GM18498 (cell line): ENCODE measurements around the gene BRAT1.
A peak's percentile ranks its signal among the peaks of the same experiment; 100 is the strongest.
"Not testable (repeated sequence)": the region's sequence is repeated elsewhere in the genome, so short reads cannot be mapped to it uniquely, and the experiment has no call there.

Experiments
- ATAC-seq: cut with Tn5 transposase; IDR thresholded peaks from one replicate; pipeline ENCODE4 v1.9.1; 2021; ENCODE audit warnings: mild to moderate bottlenecking, moderate library complexity; ENCODE audit not compliant: unreplicated experiment

The BRAT1 gene

GRCh38 chr7:2555121-2556052 is at the start of gene BRAT1:
TSS of gene BRAT1 (minus strand) at chr7:2555524. CDS start at chr7:2554431, 1,093 bp downstream.
- ATAC-seq, result peak; percentile 71

GRCh38 chr7:2604608-2605174 is 49.4 kb upstream of the BRAT1 start:
- no peak for ATAC-seq

GRCh38 chr7:2603044-2603965 is 48.0 kb upstream of the BRAT1 start:
- ATAC-seq, result no peak

- ATAC-seq, result no peak
These were observed 47.2 kb upstream of the BRAT1 start for GRCh38 chr7:2602406-2603043.

- ATAC-seq, result no peak
These were observed 46.6 kb upstream of the BRAT1 start for GRCh38 chr7:2601907-2602306.

- no peak for ATAC-seq
These were observed 45.7 kb upstream of the BRAT1 start for GRCh38 chr7:2601065-2601464.

GRCh38 chr7:2598154-2598823 is 43.0 kb upstream of the BRAT1 start:
- no peak for ATAC-seq

GRCh38 chr7:2597273-2597640 is 41.9 kb upstream of the BRAT1 start:
- ATAC-seq, result no peak

- ATAC-seq, result no peak
These were observed 41.3 kb upstream of the BRAT1 start for GRCh38 chr7:2596464-2597272.

- ATAC-seq, result no peak
These were observed 40.0 kb upstream of the BRAT1 start for GRCh38 chr7:2595258-2595860.

- no peak for ATAC-seq
These were observed 39.3 kb upstream of the BRAT1 start for GRCh38 chr7:2594599-2594998.

GRCh38 chr7:2593036-2593727 is 37.9 kb upstream of the BRAT1 start:
- ATAC-seq, result no peak

- no peak for ATAC-seq
These were observed 37.1 kb upstream of the BRAT1 start for GRCh38 chr7:2592375-2592865.

GRCh38 chr7:2589941-2590340 is 34.6 kb upstream of the BRAT1 start:
- not testable (repeated sequence) for ATAC-seq

- no peak for ATAC-seq
These were observed 34.0 kb upstream of the BRAT1 start for GRCh38 chr7:2589341-2589740.

GRCh38 chr7:2587778-2588177 is 32.5 kb upstream of the BRAT1 start:
- no peak for ATAC-seq

- no peak for ATAC-seq
These were observed 31.8 kb upstream of the BRAT1 start for GRCh38 chr7:2587134-2587533.

- no peak for ATAC-seq
These were observed 31.1 kb upstream of the BRAT1 start for GRCh38 chr7:2586326-2587020.
